KMS-11 (cell line): ENCODE measurements around the gene RPP40.

Experiments used
- H2AFZ ChIP-seq: fragments of 200-600 bp; sonication (generic); 2 replicates; pipeline ENCODE4 v1.6.1; 2016; ENCODE audit warnings: antibody characterized with exemption, mixed run types, low read depth
- H3K27ac ChIP-seq: fragments of 200-600 bp; sonication (generic); 2 replicates; pipeline ENCODE4 v1.6.1; 2016; ENCODE audit warnings: mild to moderate bottlenecking, mixed run types
- H3K27me3 ChIP-seq: fragments of 200-600 bp; sonication (generic); 2 replicates; pipeline ENCODE4 v1.6.1; 2017; ENCODE audit warnings: mild to moderate bottlenecking, low read depth, mixed run types, moderate library complexity; ENCODE audit not compliant: insufficient read depth
- H3K36me3 ChIP-seq: fragments of 200-600 bp; sonication (generic); 2 replicates; pipeline ENCODE4 v1.6.1; 2017; ENCODE audit warnings: mild to moderate bottlenecking, mixed run types; ENCODE audit not compliant: insufficient read depth
- H3K4me1 ChIP-seq: fragments of 200-600 bp; sonication (generic); 2 replicates; pipeline ENCODE4 v1.6.1; 2016; ENCODE audit warnings: mild to moderate bottlenecking, low read depth, mixed run types; ENCODE audit not compliant: poor library complexity, severe bottlenecking
- H3K4me2 ChIP-seq: fragments of 200-600 bp; sonication (generic); 2 replicates; pipeline ENCODE4 v1.7.0; 2016; ENCODE audit warnings: mild to moderate bottlenecking, mixed run types
- H3K4me3 ChIP-seq: fragments of 200-600 bp; sonication (generic); IDR thresholded peaks from 2 replicates; pipeline ENCODE4 v1.6.1; 2017; ENCODE audit warnings: low read depth, low read length, mixed read lengths; ENCODE audit not compliant: insufficient read depth
- H3K79me2 ChIP-seq: fragments of 200-600 bp; sonication (generic); 2 replicates; pipeline ENCODE4 v1.6.1; 2016; ENCODE audit warnings: low read depth, mixed run types; ENCODE audit not compliant: insufficient read depth
- H3K9ac ChIP-seq: fragments of 200-600 bp; sonication (generic); 2 replicates; pipeline ENCODE4 v1.6.1; 2016; ENCODE audit warnings: mild to moderate bottlenecking, mixed run types
- H4K20me1 ChIP-seq: fragments of 200-600 bp; sonication (generic); 2 replicates; pipeline ENCODE4 v1.6.1; 2016; ENCODE audit warnings: mild to moderate bottlenecking, mixed run types; ENCODE audit not compliant: insufficient read depth
- CTCF ChIP-seq: fragments of 200-600 bp; sonication (generic); conservative IDR thresholded peaks from 2 replicates; pipeline ENCODE4 v1.6.1; 2017; ENCODE audit warnings: low read depth, mild to moderate bottlenecking, antibody characterized with exemption, low read length, moderate library complexity, mixed read lengths

The RPP40 gene

GRCh38 chr6:4970739-4971395 lies 33.0 kb downstream of the RPP40 start:
- Histone ChIP-seq H4K20me1 (no peaks in the 10 kb centered on the region), H3K4me2 (no peak overlapping the region), H2AFZ (no peak overlapping the region), H3K79me2 (no peaks in the 10 kb centered on the region), H3K4me1 (no peaks in the 10 kb centered on the region), H3K4me3 (no peak overlapping the region), H3K27ac (no peak overlapping the region), H3K27me3 (no peaks in the 10 kb centered on the region), H3K36me3 (no peaks in the 10 kb centered on the region), H3K9ac (no peak overlapping the region)
- no peak for TF ChIP-seq CTCF

- TF ChIP-seq CTCF: no peak
- no peak overlapping the region for H3K9ac ChIP-seq
- no peaks in the 10 kb centered on the region for H3K79me2 ChIP-seq
- H2AFZ ChIP-seq: no peak overlapping the region
- no peak overlapping the region for H3K27ac ChIP-seq
- no peaks in the 10 kb centered on the region for H3K4me1 ChIP-seq
- no peaks in the 10 kb centered on the region for H4K20me1 ChIP-seq
- H3K36me3 ChIP-seq: no peaks in the 10 kb centered on the region
- no peak overlapping the region for H3K4me2 ChIP-seq
- H3K27me3 ChIP-seq: no peaks in the 10 kb centered on the region
- H3K4me3 ChIP-seq: no peak overlapping the region
Observed at GRCh38 chr6:4969609-4970285, 34.1 kb downstream of the RPP40 start.

GRCh38 chr6:4967301-4968030 lies 36.4 kb downstream of the RPP40 start:
- no peaks in the 10 kb centered on the region for H4K20me1 ChIP-seq
- H3K79me2 ChIP-seq: no peaks in the 10 kb centered on the region
- no peaks in the 10 kb centered on the region for H3K36me3 ChIP-seq
- H3K4me1 ChIP-seq: no peaks in the 10 kb centered on the region
- no peak overlapping the region for H2AFZ ChIP-seq
- no peaks in the 10 kb centered on the region for H3K27me3 ChIP-seq
- H3K27ac ChIP-seq: no peak overlapping the region
- TF ChIP-seq CTCF: no peak
- H3K4me3 ChIP-seq: no peak overlapping the region
- H3K9ac ChIP-seq: no peak overlapping the region
- H3K4me2 ChIP-seq: no peak overlapping the region

- TF ChIP-seq CTCF: no peak
- Histone ChIP-seq H3K79me2 (no peaks in the 10 kb centered on the region), H3K9ac (no peak overlapping the region), H3K4me1 (no peaks in the 10 kb centered on the region), H3K4me2 (no peak overlapping the region), H3K4me3 (no peak overlapping the region), H3K36me3 (no peaks in the 10 kb centered on the region), H2AFZ (no peak overlapping the region), H3K27me3 (no peaks in the 10 kb centered on the region), H3K27ac (no peak overlapping the region), H4K20me1 (no peaks in the 10 kb centered on the region)
Observed at GRCh38 chr6:4965562-4966389, 38.1 kb downstream of the RPP40 start.
